ENCODE data around the gene TMEM92.
A peak's percentile ranks its signal among the peaks of the same experiment; 100 is the strongest.
"Not testable (repeated sequence)": the region's sequence is repeated elsewhere in the genome, so short reads cannot be mapped to it uniquely, and the experiment has no call there.

TMEM92 gene

DNA sequence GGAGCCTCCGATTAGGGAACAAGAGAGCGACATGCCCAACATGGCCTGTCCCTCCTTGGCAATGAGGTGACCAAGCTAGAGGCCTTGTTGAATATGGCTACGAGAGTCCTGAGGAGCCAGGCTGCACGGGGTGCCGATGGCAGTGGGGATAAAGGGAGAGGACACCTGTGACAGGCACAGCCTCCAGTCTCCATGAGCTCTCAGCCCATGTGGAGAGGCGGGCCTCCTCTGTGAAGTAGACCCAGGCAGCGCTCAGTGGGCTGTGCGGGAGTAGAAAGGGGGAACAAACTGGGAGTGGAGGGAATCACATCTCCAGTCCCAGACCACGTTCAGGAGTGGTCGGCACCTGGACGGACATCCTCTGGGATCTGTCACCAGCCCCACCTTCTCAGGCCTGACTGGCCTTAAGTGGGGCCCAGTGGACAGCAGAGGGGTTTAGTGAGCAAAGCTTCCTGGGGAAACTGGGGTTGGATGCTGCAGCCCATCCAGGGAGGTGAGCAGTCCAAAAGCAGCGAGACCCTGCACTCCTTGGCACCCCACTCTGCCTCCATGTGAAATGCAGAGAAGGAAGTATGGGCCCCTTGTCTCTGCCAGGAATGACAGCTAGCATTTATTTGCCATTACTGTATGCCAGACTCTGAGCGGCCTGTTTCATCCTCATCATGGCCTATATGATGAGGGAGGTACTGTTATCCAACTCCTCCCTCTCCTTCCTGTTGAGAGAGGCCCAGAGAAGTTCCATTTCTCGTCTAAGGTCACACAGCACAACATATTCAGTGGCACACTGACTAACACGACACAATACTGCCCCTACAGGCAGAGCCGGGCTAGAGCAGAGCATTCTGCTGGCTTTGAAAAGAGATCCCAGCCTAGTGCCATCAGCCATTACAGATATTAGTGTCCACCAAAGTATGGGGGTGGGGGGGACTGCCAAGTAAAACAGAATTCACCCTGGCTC lies 4.5 kb upstream of the TMEM92 start:
- TF ChIP-seq, protein P1, sequence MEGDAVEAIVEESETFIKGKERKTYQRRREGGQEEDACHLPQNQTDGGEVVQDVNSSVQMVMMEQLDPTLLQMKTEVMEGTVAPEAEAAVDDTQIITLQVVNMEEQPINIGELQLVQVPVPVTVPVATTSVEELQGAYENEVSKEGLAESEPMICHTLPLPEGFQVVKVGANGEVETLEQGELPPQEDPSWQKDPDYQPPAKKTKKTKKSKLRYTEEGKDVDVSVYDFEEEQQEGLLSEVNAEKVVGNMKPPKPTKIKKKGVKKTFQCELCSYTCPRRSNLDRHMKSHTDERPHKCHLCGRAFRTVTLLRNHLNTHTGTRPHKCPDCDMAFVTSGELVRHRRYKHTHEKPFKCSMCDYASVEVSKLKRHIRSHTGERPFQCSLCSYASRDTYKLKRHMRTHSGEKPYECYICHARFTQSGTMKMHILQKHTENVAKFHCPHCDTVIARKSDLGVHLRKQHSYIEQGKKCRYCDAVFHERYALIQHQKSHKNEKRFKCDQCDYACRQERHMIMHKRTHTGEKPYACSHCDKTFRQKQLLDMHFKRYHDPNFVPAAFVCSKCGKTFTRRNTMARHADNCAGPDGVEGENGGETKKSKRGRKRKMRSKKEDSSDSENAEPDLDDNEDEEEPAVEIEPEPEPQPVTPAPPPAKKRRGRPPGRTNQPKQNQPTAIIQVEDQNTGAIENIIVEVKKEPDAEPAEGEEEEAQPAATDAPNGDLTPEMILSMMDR (IDR thresholded peaks at IDR 0.05; ENCODE audit: low read depth, low read length): peak; percentile 95
- H3K4me3 ChIP-seq (ENCODE audit: low read depth, low read length): peak overlapping the region; percentile 7
- in situ Hi-C loops (cut with HindIII; ENCODE audit: low sequenced_read_pairs): no loop called here
- peak; percentile 89 for DNase-seq (ENCODE audit: low read depth, low spot score)

DNA sequence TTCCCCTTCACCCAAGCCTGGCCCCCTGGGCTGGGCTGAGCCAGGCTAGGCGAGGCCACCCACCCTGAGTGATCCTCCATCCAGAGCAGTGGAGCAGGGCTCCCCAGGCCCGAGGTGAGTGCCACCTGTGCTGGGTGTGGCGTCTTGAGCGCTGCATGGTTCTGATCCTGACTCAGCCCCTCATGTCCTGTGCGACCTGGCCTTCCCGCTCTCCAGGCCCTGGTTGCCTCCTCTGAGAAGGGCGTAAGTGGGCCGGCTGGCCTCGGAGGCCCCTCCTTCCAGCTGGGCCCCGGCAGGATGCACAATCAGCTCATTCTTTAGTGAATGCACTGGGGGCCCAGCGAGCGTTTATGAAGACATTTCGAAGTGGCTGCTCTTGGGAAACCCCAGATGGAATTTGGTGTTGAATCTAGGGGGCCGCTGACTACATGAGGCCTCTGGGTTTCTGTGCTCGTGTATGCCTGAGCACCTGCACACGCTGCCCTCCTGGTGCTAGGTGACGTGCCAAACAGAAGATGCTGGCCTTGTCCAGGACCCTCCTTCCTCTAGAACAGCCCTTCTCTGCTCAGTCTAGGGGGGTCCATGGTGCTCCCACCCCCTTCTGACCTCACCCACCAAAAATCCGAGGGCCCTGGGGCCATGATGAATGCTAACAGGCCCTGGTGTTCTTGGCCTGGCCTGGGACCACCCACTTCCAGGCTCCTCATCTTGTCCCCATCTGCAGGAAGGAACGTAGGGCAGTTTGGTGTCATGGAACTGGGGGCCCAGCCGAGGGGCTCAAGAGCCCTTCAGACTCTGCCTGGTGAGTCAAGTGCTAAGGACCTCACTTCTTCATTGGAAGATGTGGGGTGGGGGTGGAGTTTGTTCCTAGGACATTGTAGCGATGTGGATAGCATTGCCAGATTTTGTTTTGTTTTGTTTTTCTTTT lies 3.6 kb upstream of the TMEM92 start:
- DNase-seq (ENCODE audit: low read depth, low spot score): peak; percentile 85
- TF ChIP-seq, protein P1 (IDR thresholded peaks at IDR 0.05; ENCODE audit: low read depth, low read length): no peak
- in situ Hi-C loops (cut with HindIII; ENCODE audit: low sequenced_read_pairs): no loop called here
- H3K4me3 ChIP-seq (ENCODE audit: low read depth, low read length): peak overlapping the region; percentile 7

DNA sequence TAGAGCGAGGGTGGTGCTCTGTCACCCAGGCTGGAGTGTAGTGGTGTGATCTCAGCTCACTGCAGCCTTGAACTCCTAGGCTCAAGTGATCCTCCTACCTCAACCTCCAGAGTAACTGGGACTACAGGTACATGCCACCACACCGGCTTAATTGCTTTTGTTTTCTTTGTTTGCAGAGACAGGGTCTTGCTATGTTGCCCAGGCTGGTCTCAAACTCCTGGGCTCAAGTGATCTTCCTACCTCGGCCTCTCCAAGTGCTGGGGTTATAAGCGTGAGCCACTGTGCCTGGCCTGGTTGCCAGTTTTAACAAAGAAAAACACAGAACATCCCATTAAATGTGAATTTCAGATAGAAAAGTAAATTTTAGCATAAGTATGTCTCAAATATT lies 2.9 kb upstream of the TMEM92 start:
- in situ Hi-C loops (cut with HindIII; ENCODE audit: low sequenced_read_pairs); H3K4me3 ChIP-seq (ENCODE audit: low read depth, low read length); DNase-seq (ENCODE audit: low read depth, low spot score): not testable (repeated sequence)

DNA sequence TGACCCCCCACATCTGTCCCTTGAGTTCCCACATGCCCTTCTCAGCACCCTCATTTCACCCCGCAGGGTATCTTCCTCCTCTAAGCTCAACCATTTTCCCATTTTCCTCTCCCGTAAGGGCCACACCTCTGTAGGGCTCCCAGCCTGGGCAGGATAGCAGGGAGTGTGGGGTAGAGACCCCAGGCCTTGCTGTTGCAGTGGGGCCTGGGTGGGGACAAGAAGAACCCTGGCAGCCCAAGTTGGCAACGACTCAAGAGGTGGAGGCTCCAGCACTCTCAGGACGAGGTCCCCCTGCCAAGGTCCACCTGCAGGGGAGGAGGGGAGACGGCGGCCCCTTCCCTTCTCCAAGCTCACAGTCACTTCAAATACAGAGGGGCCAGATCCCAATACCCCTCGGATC lies 2.0 kb upstream of the TMEM92 start:
- H3K4me3 ChIP-seq (ENCODE audit: low read depth, low read length): peak overlapping the region; percentile 52
- TF ChIP-seq, protein P1 (IDR thresholded peaks at IDR 0.05; ENCODE audit: low read depth, low read length): no peak
- no peak for DNase-seq (ENCODE audit: low read depth, low spot score)
- in situ Hi-C loops (cut with HindIII; ENCODE audit: low sequenced_read_pairs): no loop called here

DNA sequence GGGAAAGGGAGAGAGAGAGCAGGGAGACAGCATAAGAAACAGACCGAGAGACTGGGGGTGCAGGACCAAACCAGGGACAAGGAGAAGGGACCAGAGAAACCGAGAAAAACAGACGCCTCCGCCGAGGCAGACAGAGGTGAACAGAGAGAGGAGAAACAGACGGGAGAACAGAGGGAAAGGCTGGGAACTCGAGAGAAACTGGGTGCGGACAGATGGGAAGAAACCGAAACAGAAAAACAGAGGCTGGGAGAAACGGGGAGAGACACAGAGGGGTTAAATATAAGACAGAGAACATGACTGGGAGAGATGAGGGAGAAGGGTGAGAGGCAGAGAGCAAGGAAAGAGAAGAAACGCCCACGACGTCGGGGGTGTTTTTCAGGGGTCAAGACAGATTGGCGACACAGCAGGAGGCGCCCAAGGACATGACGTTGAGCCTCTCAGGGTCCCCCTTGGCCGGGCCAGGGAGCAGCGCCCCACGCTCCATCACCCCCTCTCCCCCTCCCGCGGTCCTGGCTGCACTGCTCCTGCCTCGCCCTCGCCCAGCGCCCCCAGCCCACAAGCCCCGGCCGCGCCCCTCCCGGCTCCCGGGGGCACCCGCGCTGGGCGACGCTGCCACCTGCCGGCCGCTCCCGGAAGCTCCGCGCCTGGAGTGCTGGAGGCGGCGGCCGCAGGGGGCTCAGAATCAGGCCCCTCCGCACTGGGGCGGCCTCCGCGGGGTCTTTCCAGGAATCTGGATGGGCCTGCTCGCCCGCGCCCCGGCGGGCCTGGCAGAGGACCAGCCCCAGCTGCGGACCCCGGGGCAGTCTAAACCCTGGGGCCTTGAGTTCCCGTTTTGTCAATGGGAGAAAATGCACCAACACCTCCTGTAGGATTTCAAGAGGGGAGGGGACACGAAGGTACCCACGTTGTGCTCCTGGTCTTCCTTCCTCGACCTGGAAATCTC lies 1.3 kb upstream of the TMEM92 start:
- H3K4me3 ChIP-seq (ENCODE audit: low read depth, low read length): peak overlapping the region; percentile 52
- peak; percentile 61 for DNase-seq (ENCODE audit: low read depth, low spot score)
- in situ Hi-C loops (cut with HindIII; ENCODE audit: low sequenced_read_pairs): no loop called here
- TF ChIP-seq, protein P1 (IDR thresholded peaks at IDR 0.05; ENCODE audit: low read depth, low read length): peak; percentile 64

DNA sequence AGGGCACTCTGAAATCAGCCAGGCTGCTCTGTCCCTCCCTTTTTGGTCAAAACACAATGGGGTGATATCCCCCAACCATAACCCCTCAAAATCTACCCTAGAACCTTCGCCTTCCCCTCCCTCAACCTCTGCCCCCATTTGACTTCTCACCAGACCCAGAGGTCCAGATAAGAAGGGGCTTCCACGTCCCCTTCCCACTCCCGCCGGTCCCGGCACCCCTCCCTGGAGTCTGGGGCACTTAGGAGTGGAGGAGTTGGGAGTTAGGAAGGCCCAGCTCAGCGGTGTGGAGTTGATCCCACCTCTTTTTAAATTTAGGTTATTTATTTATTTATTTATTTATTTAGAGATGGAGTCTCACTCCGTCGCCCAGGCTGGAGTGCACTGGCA lies 619 bp upstream of the TMEM92 start:
- DNase-seq (ENCODE audit: low read depth, low spot score): no peak
- TF ChIP-seq, protein P1 (IDR thresholded peaks at IDR 0.05; ENCODE audit: low read depth, low read length): no peak
- peak overlapping the region; percentile 52 for H3K4me3 ChIP-seq (ENCODE audit: low read depth, low read length)
- in situ Hi-C loops (cut with HindIII; ENCODE audit: low sequenced_read_pairs): no loop called here

Data from astrocyte of the spinal cord (primary cell).